Right lobe of liver (tissue), 6 donors: ENCODE data around the gene NAXD. TPM values are rescaled to one million over a fixed set of nuclear protein-coding genes. Genes with fewer than 3 reads are reported as not detected.

ENCODE experiments used
- ATAC-seq, 4 donors: fragments of 200-7000 bp; cut with Tn5 transposase; one replicate each; pipeline ENCODE4 v1.9.1; 2020; ENCODE audit warnings: mild to moderate bottlenecking in 4 of 4, moderate library complexity in 4 of 4
- DNase-seq, 3 donors: peaks; one replicate each; pipeline ENCODE4 v3.0.0-alpha.2; 2020
- H3K27ac ChIP-seq, 3 donors: fragments of 200-600 bp; one replicate each; pipeline ENCODE4 v1.8.0; 2022
- H3K27me3 ChIP-seq, 2 donors: fragments of 200-600 bp; one replicate each; pipeline ENCODE4 v1.8.0; 2022
- H3K36me3 ChIP-seq, 4 donors: fragments of 200-600 bp; sonication (generic) in 1 of 4; one replicate each; pipeline versions ENCODE4 v1.5.1 to v1.8.0; 2017 to 2022; ENCODE audit warnings: control low read depth in 1 of 4
- H3K4me1 ChIP-seq, 4 donors: fragments of 200-600 bp; sonication (generic) in 1 of 4; one replicate each; pipeline versions ENCODE4 v1.5.1 to v1.8.0; 2017 to 2022; ENCODE audit warnings: control low read depth in 1 of 4
- H3K4me3 ChIP-seq, 3 donors: fragments of 200-600 bp; one replicate each; pipeline ENCODE4 v1.8.0; 2022
- H3K9me3 ChIP-seq, 4 donors: fragments of 200-600 bp; sonication (generic) in 1 of 4; one replicate each; pipeline versions ENCODE4 v1.5.1 to v1.8.0; 2017 to 2022; ENCODE audit warnings: control low read depth in 1 of 4
- CTCF ChIP-seq, 4 donors: fragments of 200-600 bp in 3 of 4; fragments of 450-650 bp in 1 of 4; IDR thresholded peaks; one replicate each; pipeline versions ENCODE4 v1.5.1 to v1.8.0; 2016 to 2022; ENCODE audit warnings: antibody characterized with exemption in 4 of 4, mild to moderate bottlenecking in 2 of 4
- POLR2A ChIP-seq: fragments of 450-650 bp; IDR thresholded peaks from one replicate; pipeline ENCODE4 v1.6.1; 2017; ENCODE audit warnings: antibody characterized with exemption, mild to moderate bottlenecking
- WGBS: methylation state at CpG from one replicate; pipeline ENCODE4 v1.1.6; 2018; ENCODE audit warnings: low coverage, low lambda C conversion rate; ENCODE audit not compliant: insufficient coverage; ENCODE audit errors: missing lambda C conversion rate; 5-methylcytosine and 5-hydroxymethylcytosine counted together
- intact Hi-C, 2 donors: fragments of 100-400 bp; cut with DNase I; formaldehyde crosslinking; loops; one replicate each; pipeline versions ENCODE4 v1.11.2 to v1.14.1; 2022
- total RNA-seq, 6 experiments: library from RNA; depleted of rRNA in 2 of 6; stranded (reverse); fragments of >200 nt in 2 of 6; fragmentation: NEBNext Ultra II Directional in 3 of 6; extraction: Animal tissue kit (Norgen Biotek cat#: 25700) in 3 of 6; gene quantifications; one replicate each; pipeline versions ENCODE4 v1.1.0 to v1.2.4, GENCODE V29; 2016 to 2023
- donor health status: DM: no; HTN: yes; CAD: no.
- donor health status: DM: no; HTN: no; CAD: no.
- donor health status: DM: no; HTN: no; CAD: no.
- donor health status: DM: no; HTN: yes; CAD: no.
- donor health status: DM: no; HTN: yes; CAD: no.

Gene NAXD
- total RNA-seq, 6 experiments from 2014 or later, result 24.2 to 41.9 (median 29.9) TPM

GRCh38 chr13:110637747-110638146, 22.4 kb downstream of the NAXD start:
- ATAC-seq, result peak in 3 of 4 donors; percentile 8 to 35 (median 10)
- no peaks in the 10 kb centered on the region for H3K27me3 ChIP-seq
- no peak for DNase-seq
- H3K27ac ChIP-seq, result no peak overlapping the region
- H3K36me3 ChIP-seq, result peaks cover 10 to 72% (median 27%) of the 10 kb centered on the region in 4 donors
- TF ChIP-seq CTCF (IDR thresholded peaks at IDR 0.05), result no peak
- no peak for TF ChIP-seq POLR2A
- peaks cover 0 to 21% (median 6%) of the 10 kb centered on the region in 4 donors for H3K4me1 ChIP-seq
- intact Hi-C loops, result no loop called here
- H3K9me3 ChIP-seq, result no peaks in the 10 kb centered on the region
- WGBS, result no CpG with 5 or more reads among the region's 6 CpGs
- H3K4me3 ChIP-seq, result no peak overlapping the region

GRCh38 chr13:110638257-110638656, 22.9 kb downstream of the NAXD start:
- Histone ChIP-seq H3K4me3 (no peak overlapping the region), H3K9me3 (no peaks in the 10 kb centered on the region), H3K36me3 (peaks cover 10 to 77% (median 27%) of the 10 kb centered on the region in 4 donors), H3K27ac (no peak overlapping the region), H3K27me3 (no peaks in the 10 kb centered on the region), H3K4me1 (peaks cover 0 to 27% (median 8%) of the 10 kb centered on the region in 4 donors)
- no peak for TF ChIP-seq CTCF (IDR thresholded peaks at IDR 0.05)
- TF ChIP-seq POLR2A, result no peak
- 84% methylated on average over 11 of the region's 23 CpGs for WGBS
- ATAC-seq, result no peak
- intact Hi-C loops, result no loop called here
- no peak for DNase-seq

- Histone ChIP-seq H3K27me3 (no peaks in the 10 kb centered on the region), H3K9me3 (no peaks in the 10 kb centered on the region), H3K4me3 (no peak overlapping the region), H3K36me3 (peaks cover 10 to 78% (median 27%) of the 10 kb centered on the region in 4 donors), H3K27ac (no peak overlapping the region), H3K4me1 (peaks cover 0 to 35% (median 12%) of the 10 kb centered on the region in 4 donors)
- TF ChIP-seq CTCF (IDR thresholded peaks at IDR 0.05), result no peak
- TF ChIP-seq POLR2A, result no peak
- intact Hi-C loops, result no loop called here
- WGBS, result 75% methylated on average over 19 of the region's 39 CpGs
- DNase-seq, result no peak
- peak in 2 of 4 donors; percentile 2 to 6 for ATAC-seq
These were observed 23.8 kb downstream of the NAXD start for GRCh38 chr13:110638814-110639806.

GRCh38 chr13:110639935-110640334, 24.6 kb downstream of the NAXD start:
- H3K36me3 ChIP-seq, result peaks cover 10 to 72% (median 27%) of the 10 kb centered on the region in 4 donors
- TF ChIP-seq CTCF (IDR thresholded peaks at IDR 0.05), result no peak
- no peak for TF ChIP-seq POLR2A
- no peaks in the 10 kb centered on the region for H3K27me3 ChIP-seq
- no peak for DNase-seq
- no peak overlapping the region for H3K4me3 ChIP-seq
- intact Hi-C loops, result no loop called here
- no peaks in the 10 kb centered on the region for H3K9me3 ChIP-seq
- ATAC-seq, result no peak
- WGBS, result 89% methylated on average over 5 of the region's 5 CpGs
- H3K4me1 ChIP-seq, result peaks cover 0 to 43% (median 16%) of the 10 kb centered on the region in 4 donors
- H3K27ac ChIP-seq, result peak overlapping the region in 1 of 3 donors; percentile 51
